HG03342 (cell line): Measurements from ENCODE around the gene STRN.
"Not testable (repeated sequence)": the region's sequence is repeated elsewhere in the genome, so short reads cannot be mapped to it uniquely, and the experiment has no call there.

Source experiments
- ATAC-seq: cut with Tn5 transposase; IDR thresholded peaks from one replicate; pipeline ENCODE4 v1.9.1; 2021; ENCODE audit warnings: mild to moderate bottlenecking, moderate library complexity; ENCODE audit not compliant: unreplicated experiment

The STRN gene

DNA sequence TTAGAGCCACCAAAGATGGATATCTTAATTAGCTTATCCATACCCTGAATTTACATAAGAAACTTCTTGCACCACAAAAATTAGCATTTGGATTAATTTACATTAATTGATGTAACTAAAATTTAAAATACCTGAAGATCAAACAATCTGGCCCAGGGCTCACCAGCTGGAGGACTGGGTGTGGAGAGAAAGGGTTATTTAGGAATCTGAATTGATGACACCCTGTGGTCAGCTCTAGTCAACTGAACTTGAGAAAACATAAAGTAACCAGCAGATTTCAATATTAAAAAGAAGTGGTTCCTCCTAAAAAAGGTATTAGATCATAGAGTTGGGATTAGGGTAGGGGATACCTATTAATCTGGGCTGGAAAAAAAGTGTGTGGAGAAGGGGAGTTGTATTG lies 122.5 kb downstream of the STRN start:
- no peak for ATAC-seq

DNA sequence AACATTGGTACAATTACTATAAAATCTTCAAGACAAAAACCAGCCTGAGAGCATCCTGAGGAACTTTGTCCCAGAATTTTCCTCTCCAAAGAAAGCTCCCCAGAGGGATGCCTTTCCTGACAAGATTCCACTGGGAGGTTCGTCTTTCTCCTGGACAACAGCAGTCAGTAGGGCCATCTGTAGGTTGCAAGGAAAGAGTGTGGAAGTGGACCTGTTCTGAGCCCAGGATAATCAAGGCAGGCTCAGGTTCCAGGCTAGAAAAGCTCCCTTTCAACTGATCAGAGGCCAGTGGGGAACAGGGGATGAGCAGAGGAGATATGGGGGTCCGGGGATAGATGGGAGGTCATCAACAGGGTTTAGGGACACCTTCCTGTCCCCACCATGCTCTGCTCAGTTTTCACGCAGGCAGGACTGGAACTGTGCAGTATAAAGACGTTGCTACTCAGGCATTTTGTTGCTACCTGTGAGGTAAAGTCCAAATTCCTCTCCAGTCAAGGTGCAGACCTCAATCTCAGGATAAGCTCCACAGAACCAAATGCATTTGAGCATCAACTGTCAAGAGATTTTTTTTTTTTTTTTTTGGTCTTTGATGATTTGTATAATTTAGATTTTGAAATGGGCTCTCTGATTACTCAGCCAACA lies 126.2 kb downstream of the STRN start:
- ATAC-seq, result no peak

DNA sequence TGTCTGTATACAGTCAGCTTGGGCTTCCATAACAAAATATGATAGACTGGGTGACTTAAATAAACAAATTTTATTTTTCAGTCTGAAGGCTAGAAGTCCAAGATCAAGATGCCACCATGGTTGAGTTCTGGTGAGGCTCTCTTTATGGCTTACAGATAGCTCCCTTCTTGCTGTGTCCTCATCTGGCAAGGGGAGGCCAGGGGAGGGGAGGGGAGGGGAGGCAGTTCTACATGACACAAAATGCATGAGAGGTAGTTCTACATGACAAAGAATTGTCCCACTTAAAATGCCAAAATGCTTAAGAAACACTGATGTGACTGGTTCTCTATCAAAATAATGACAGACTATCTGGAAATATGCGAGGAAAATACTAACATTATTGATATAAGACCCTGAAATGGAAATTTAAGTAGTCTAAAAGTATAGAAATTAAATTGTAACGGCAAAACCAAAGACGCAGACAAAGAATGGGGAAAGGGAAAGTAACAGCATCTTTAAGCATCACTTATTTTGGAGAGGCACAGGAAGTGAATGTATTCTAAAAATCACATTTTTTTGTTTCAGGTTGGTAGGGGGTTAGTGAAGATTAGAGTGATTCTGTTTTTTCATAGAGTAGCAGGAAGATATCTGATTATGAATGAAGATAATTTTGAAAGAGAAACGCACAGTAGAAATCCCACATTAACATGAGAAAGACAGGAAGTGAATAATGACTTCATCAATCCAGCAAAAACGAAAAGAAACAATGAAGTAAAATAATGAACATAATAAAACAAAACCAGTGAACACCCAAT lies 131.4 kb downstream of the STRN start:
- no peak for ATAC-seq

- ATAC-seq, result no peak
Measured at GRCh38 chr2:36834203-36834602, 132.1 kb downstream of the STRN start.

GRCh38 chr2:36831185-36831584 lies 135.2 kb downstream of the STRN start:
- no peak for ATAC-seq

GRCh38 chr2:36824683-36825082 lies 141.7 kb downstream of the STRN start:
- not testable (repeated sequence) for ATAC-seq

DNA sequence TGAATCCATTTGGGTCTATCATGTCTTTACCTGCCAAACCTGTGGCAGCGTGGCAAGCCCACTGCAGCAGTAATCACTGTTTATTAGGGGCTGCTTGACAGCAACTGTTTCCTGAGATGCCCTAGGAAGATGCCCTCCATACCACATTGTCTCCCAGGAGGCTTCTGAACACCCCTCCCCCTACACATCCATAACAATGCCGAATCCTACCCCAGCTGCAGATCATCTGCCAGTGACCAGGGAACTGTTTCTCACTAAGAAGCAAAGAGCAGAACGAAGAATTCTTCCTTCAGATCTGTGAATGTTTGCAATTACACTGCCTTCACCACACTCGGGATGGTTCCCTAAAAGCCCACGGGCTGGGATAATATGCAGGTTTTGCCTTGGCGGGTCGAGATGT lies 142.1 kb downstream of the STRN start:
- no peak for ATAC-seq

- ATAC-seq, result no peak
Measured at GRCh38 chr2:36823862-36824261, 142.5 kb downstream of the STRN start.

DNA sequence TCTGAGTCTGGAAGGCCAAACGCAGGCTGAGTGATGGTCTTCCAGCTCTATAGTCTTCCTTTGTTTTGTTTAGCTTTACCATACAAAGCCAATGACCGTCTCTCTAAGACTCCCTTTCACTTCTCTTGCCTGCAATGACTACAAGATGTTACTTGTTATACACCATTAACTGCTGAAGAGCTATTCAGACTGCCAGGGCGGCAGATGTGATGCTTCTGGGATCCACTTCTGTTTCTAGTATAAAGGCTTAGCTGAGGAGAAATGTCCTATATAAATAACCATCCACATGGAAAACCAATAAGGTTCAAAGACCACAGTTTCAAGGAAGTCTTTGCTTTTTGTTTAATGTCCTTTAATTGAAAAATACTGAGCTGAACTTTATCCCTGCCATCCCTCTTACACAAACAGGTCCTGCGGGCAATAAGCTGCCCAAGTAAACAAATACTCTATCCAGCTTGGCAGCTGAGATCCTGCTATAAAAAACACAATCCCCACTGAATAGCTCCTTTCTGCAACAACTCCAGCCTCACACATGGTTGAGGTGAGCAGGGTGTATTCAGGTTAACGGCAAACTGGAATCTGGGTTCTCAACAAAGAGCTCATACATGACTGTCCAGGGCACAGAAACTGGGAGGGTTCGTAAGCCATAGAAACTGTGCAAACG lies 145.3 kb downstream of the STRN start:
- ATAC-seq, result no peak

DNA sequence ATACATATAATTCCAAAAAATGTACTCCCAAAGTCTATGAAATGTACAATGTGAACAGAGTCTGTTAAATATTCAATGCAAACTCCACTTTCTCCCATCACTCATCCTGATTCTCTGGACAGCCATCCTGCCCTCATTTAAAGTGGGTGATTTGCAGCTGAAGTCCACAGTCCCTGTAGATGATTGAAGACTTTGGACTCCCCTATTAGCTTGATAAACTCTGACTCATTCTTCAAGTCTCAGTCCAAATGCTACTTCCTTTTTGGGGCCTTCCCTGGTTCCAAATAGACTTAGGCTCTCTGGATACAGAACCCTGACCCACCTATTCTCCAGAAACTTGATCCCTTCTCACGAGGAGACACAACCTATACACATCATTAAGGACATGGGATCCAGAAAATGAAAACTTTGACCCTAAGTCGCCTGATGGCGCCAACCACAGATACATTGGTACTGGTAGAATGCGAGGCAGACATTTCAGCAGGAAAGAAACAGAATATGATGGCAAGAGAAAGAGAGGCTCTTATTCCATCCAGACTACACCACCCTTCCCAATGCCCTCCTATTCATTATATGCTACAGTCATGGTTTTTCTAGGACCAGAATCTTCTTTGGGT lies 147.1 kb downstream of the STRN start:
- no peak for ATAC-seq

DNA sequence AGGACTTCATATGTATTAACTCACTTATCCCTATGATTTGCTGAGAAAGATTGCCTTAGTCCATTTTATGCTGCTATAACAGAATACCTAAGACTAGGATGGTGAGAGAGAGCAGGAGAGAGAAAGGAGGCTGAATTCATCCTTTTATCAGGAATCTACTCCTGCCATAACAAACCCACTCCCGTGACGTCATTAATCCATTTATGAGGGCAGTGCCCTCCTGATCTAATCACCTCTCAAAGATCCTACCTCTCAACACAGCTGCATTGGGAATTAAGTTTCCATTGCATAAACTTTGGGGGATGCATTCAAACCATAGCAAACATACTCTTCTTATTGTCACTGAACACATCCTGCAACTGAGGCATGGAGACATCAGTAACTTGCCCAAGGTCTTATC lies 147.8 kb downstream of the STRN start:
- no peak for ATAC-seq

DNA sequence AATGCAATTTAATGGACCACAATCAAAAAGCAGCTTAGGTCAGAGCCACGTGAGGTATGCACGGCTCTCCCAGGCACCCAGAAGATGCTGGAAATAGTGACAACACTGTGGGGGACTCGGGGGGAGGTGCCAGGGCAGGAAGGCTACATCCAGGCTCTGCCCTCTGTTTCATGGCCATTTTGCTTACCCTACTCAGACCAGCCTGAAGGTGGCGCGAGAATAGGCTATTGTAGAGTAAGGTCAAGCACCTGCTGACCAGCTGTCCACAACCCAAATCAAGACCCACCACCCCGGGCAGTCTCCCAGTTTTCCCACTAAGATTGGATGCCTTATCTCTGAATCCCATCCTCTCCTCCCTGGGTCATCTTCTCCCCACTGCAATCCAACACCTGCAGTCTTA lies 154.1 kb downstream of the STRN start:
- ATAC-seq, result no peak

DNA sequence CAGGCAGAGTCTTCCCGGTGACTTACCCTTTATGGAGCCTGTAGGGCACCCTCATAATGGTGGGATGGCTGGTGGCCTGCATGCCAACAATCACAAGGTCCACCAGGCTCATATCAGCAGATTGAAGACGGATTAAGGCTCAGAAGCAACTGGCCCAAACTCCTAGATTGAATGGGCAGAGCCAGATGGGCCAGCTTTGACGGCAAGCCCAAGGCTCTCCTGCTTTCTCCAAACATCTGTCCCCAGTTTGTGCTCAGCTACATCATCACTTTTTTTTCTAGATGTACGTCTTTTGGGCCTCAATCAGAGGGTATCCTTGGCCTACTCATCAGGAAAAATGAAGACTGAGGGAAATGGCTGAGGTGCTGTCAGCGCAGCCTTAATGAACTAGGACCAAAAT lies 155.3 kb downstream of the STRN start:
- no peak for ATAC-seq

GRCh38 chr2:36809069-36809445 lies 157.3 kb downstream of the STRN start:
- ATAC-seq, result no peak

DNA sequence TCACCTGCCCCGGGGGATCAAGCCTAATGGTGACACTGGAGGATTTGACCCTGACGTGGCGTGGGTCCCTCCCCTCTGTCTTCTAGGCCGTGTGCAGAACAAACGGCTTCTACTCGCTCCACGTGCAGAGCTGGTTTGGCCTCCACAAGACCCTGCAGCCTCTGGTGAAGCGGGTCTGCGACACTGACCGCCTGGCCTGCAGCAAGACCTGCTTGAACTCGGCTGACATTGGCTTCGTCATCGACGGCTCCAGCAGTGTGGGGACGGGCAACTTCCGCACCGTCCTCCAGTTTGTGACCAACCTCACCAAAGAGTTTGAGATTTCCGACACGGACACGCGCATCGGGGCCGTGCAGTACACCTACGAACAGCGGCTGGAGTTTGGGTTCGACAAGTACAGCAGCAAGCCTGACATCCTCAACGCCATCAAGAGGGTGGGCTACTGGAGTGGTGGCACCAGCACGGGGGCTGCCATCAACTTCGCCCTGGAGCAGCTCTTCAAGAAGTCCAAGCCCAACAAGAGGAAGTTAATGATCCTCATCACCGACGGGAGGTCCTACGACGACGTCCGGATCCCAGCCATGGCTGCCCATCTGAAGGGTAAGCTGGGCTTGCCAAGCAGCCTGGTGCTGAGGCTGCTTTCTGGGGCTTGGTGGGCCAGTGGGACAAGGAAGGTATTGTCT lies 157.8 kb downstream of the STRN start:
- ATAC-seq, result no peak

- ATAC-seq, result no peak
Measured at GRCh38 chr2:36807223-36807886, 159.0 kb downstream of the STRN start.

DNA sequence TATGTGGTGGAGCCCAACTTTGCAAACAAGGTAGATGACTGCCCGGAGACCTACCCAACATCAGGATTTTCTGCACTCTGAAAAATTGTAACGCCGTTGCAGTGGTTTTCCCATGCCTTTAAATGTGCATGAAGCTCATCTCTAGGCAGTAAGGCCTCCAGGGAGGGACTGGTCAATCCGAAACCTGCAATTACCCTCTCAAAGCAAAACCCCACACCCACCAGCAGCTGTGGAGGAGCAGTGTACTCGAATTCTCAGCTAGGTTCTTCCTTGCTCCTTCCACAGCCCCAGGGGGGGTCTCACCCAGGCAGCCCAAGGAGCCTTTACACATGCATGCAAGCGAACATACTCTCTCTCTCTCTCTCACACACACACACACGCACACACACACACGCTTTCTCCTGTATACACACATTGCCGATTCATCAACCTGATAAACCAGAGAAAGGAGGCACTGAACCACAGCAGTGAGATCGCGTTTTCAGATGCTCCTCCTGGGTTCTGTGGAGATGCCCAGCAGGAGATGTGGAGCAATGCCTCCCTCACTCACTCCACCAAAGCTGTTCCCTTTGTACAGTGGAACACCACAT lies 160.6 kb downstream of the STRN start:
- ATAC-seq, result no peak

- ATAC-seq, result no peak
Measured at GRCh38 chr2:36802952-36803351, 163.4 kb downstream of the STRN start.

DNA sequence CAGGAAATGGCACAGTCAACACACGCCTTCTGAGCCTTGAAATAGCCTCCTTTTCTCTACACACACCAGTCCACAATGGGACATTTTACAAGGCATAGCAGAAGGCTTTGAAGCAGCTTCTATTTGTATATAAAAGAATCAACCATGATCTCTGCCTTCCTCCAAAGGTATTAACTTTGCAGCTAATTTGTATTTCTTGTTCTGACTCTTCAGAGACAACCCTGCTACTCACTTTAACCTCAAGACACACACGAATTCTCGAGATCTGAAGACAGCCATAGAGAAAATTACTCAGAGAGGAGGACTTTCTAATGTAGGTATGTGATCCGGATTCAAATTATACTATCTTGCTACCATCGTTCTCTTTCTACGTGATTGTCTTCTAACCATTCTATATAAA lies 165.2 kb downstream of the STRN start:
- no peak for ATAC-seq

GRCh38 chr2:36800381-36800780 lies 166.0 kb downstream of the STRN start:
- no peak for ATAC-seq
